Ovary (tissue), 9 donors: Measurements from ENCODE around the gene ST6GAL2. TPM values are rescaled to one million over a fixed set of nuclear protein-coding genes. Genes with fewer than 3 reads are reported as not detected.

Experiments
- DNase-seq, 5 donors: peaks; one replicate each; pipeline ENCODE4 v3.0.0-alpha.2; 2019 to 2020
- H3K27ac ChIP-seq, 2 donors: fragments of 200-600 bp; one replicate each; pipeline versions ENCODE4 v1.5.1 to v1.8.0; 2019 to 2022
- H3K27me3 ChIP-seq: fragments of 200-600 bp; one replicate; pipeline ENCODE4 v1.8.0; 2022
- H3K36me3 ChIP-seq: fragments of 200-600 bp; sonication (generic); one replicate; pipeline ENCODE4 v1.5.1; 2019
- H3K4me1 ChIP-seq: one replicate; pipeline ENCODE4 v1.8.1; 2013; ENCODE audit warnings: mild to moderate bottlenecking, moderate library complexity; ENCODE audit not compliant: insufficient read depth
- H3K4me3 ChIP-seq: fragments of 200-600 bp; sonication (generic); one replicate; pipeline ENCODE4 v1.5.1; 2017
- H3K9me3 ChIP-seq, 2 donors: fragments of 200-600 bp in 1 of 2; sonication (generic) in 1 of 2; one replicate each; pipeline versions ENCODE4 v1.5.1 to v1.8.1; 2013 to 2019; ENCODE audit warnings: mild to moderate bottlenecking in 1 of 2, moderate library complexity in 1 of 2
- CTCF ChIP-seq, 3 donors: fragments of 450-650 bp in 2 of 3; fragments of 200-600 bp in 1 of 3; IDR thresholded peaks; one replicate each; pipeline versions ENCODE4 v1.5.1 to v1.8.0; 2016 to 2022; ENCODE audit warnings: antibody characterized with exemption in 3 of 3, mild to moderate bottlenecking in 1 of 3
- EP300 ChIP-seq: sonication (generic); formaldehyde crosslinking; IDR thresholded peaks from one replicate; pipeline ENCODE4 v1.6.1; 2017; ENCODE audit warnings: antibody characterized with exemption
- POLR2A ChIP-seq: fragments of 450-650 bp; IDR thresholded peaks from one replicate; pipeline ENCODE4 v1.6.1; 2017; ENCODE audit warnings: antibody characterized with exemption, mild to moderate bottlenecking, moderate library complexity
- WGBS, 3 donors: extraction: QIAGEN DNeasy Blood & Tissue Kit in 1 of 3; methylation state at CpG; one replicate each; pipeline versions ENCODE4 v1.1.5 to v1.1.7; 2013 to 2017; 5-methylcytosine and 5-hydroxymethylcytosine counted together
- intact Hi-C, 4 donors: fragments of 100-400 bp; cut with DNase I; formaldehyde crosslinking; loops; one replicate each; pipeline versions ENCODE4 v1.11.0 to v1.15.1; 2022 to 2023
- polyA plus RNA-seq, 2 donors: library from polyadenylated mRNA; stranded (reverse); fragments of 200-250 nt in 1 of 2; fragments of 350-450 nt in 1 of 2; fragmentation: Illumina TruSeq in 1 of 2; extraction: RNeasy Lipid Tissue Mini Kit (QIAGEN cat#74804) in 1 of 2; gene quantifications; one replicate each; pipeline ENCODE4 v1.2.3, GENCODE V29; 2013 to 2014
- total RNA-seq, 7 donors: library from RNA; depleted of rRNA in 2 of 7; stranded (reverse); fragments of >200 nt in 2 of 7; fragmentation: NEBNext Ultra II Directional in 3 of 7; extraction: Animal tissue kit (Norgen Biotek cat#: 25700) in 3 of 7; gene quantifications; one replicate each; pipeline versions ENCODE4 v1.1.0 to v1.2.4, GENCODE V29; 2016 to 2023
- donor health status: DM: no; HTN: no; CAD: no; lungs with moderate emphysema.
- donor health status: DM: no; HTN: no; CAD: no.
- donor health status: Bipolar disorder and iron deficiency.
- donor health status: DM: yes; HTN: yes; CAD: no.
- donor health status: DM: no; HTN: no; CAD: no.
- donor health status: DM: yes; HTN: yes; CAD: no.

ST6GAL2 gene
- total and polyA plus RNA-seq, 9 donors, result 0.20 to 6.9 (median 1.00) TPM; not detected in 1

- Histone ChIP-seq H3K27me3 (no peaks in the 10 kb centered on the region), H3K36me3 (no peaks in the 10 kb centered on the region), H3K4me3 (no peak overlapping the region), H3K4me1 (no peaks in the 10 kb centered on the region), H3K27ac (no peak overlapping the region), H3K9me3 (no peaks in the 10 kb centered on the region)
- 86 to 95% (median 95%) methylated on average over 1 of the region's 1 CpG for WGBS, 3 donors
- intact Hi-C loops, result no loop called here
- TF ChIP-seq POLR2A (no peak), EP300 (no peak), CTCF (IDR thresholded peaks at IDR 0.05) (no peak)
- DNase-seq, result no peak
Measured at GRCh38 chr2:106825161-106825560, 60.8 kb downstream of the ST6GAL2 start.

DNA sequence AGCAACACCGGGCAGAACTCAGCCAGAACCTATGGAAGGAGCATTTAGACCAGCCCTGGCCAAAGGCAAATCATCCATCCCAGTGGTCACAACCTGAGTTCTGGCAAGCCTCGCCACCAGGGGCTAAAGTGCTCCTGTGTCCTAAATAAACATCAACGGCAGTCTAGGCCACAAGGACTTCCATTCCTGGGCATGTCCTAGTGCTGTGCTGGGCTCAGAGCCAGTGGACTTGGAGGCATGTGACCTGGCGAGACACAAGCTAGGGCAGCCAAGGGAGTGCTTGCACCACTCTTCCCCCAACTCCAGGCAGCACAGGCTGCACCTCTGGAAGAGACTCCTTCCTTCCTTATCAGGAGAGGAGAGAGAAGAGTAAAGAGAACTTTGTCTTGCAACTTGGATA, 69.0 kb downstream of the ST6GAL2 start:
- no peaks in the 10 kb centered on the region for H3K27me3 ChIP-seq
- no peak for DNase-seq
- H3K27ac ChIP-seq, result no peak overlapping the region
- no peaks in the 10 kb centered on the region for H3K9me3 ChIP-seq
- H3K36me3 ChIP-seq, result no peaks in the 10 kb centered on the region
- intact Hi-C loops, result no loop called here
- H3K4me1 ChIP-seq, result peaks cover 5% of the 10 kb centered on the region
- WGBS, 3 donors, result 75 to 84% (median 78%) methylated on average over 4 of the region's 4 CpGs
- TF ChIP-seq EP300 (no peak), CTCF (IDR thresholded peaks at IDR 0.05) (no peak), POLR2A (no peak)
- H3K4me3 ChIP-seq, result no peak overlapping the region

GRCh38 chr2:106812841-106813240, 73.1 kb downstream of the ST6GAL2 start:
- intact Hi-C loops, result no loop called here
- H3K4me1 ChIP-seq, result peaks cover 7% of the 10 kb centered on the region
- WGBS, 3 donors, result 35 to 55% (median 44%) methylated on average over 5 of the region's 5 CpGs

DNA sequence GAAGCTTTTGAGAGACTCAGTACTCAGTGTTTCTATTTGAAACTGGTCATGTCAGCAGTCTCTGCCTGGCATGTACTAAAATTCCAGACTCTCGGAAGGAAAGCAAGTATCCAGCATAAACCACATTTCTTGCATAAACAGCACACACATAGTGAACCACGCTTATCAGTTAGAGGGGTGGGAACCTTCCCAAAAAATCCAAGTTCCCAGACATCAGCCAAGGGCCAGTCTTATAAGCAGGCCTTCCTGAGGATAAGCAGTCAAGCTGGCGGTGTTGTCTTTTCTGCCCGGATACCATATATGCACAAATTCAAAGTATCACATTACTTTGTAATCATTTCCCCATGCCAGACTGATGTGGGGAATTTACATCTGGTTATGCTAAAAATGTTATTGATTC, 73.6 kb downstream of the ST6GAL2 start:
- Histone ChIP-seq H3K27me3 (no peaks in the 10 kb centered on the region), H3K27ac (peak overlapping the region in 1 of 2 donors; percentile 52), H3K9me3 (no peaks in the 10 kb centered on the region), H3K36me3 (no peaks in the 10 kb centered on the region), H3K4me3 (no peak overlapping the region), H3K4me1 (peaks cover 7% of the 10 kb centered on the region)
- intact Hi-C loops, result no loop called here
- DNase-seq, result peak in 1 of 5 donors; percentile 15
- 7 to 15% (median 10%) methylated on average over 4 of the region's 4 CpGs for WGBS, 3 donors
- no peak for TF ChIP-seq CTCF (IDR thresholded peaks at IDR 0.05)
- TF ChIP-seq EP300, result no peak
- no peak for TF ChIP-seq POLR2A

More at GRCh38 chr2:106812841-106813240, 73.1 kb downstream of the ST6GAL2 start:
- DNase-seq, result no peak
- TF ChIP-seq CTCF (IDR thresholded peaks at IDR 0.05), result no peak
- no peak for TF ChIP-seq POLR2A
- TF ChIP-seq EP300, result no peak
- Histone ChIP-seq H3K27me3 (no peaks in the 10 kb centered on the region), H3K9me3 (no peaks in the 10 kb centered on the region), H3K27ac (no peak overlapping the region), H3K36me3 (no peaks in the 10 kb centered on the region), H3K4me3 (no peak overlapping the region)

DNA sequence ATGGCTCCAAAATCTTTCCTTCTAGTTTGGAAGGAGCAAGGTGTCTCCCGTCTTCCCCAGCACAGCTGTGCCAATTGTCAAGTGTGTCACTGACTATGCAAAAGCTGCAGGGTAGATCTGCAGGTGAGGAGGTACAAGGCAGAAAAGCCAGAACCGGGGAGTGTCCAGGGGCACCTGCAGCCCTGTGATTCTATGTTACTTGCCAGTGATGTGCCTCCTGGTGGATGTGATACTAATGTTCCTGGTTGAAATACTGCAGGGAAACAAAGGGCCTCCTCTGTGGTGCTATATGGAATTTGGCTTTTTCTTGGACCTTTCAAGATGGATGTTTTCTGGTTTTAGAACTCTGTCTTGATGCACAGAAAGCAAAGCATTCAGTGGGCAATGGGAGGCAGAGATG, 80.3 kb downstream of the ST6GAL2 start:
- Histone ChIP-seq H3K27me3 (no peaks in the 10 kb centered on the region), H3K9me3 (no peaks in the 10 kb centered on the region), H3K4me3 (no peak overlapping the region), H3K36me3 (no peaks in the 10 kb centered on the region), H3K4me1 (no peaks in the 10 kb centered on the region), H3K27ac (no peak overlapping the region)
- WGBS, 3 donors, result 86 to 91% (median 86%) methylated on average over 2 of the region's 2 CpGs
- intact Hi-C loops, result no loop called here
- DNase-seq, result no peak
- TF ChIP-seq CTCF (IDR thresholded peaks at IDR 0.05), result no peak
- TF ChIP-seq POLR2A, result no peak
- TF ChIP-seq EP300, result no peak
